GM10847 (cell line): ENCODE data around the gene PAAF1.

Experiments
- POLR2A ChIP-seq: IDR thresholded peaks from 2 replicates; pipeline ENCODE4 v1.6.1; 2011; ENCODE audit not compliant: insufficient read length; ENCODE audit errors: extremely low read depth

Gene PAAF1

GRCh38 chr11:73916435-73916834, 39.6 kb downstream of the PAAF1 start:
- no peak for TF ChIP-seq POLR2A

- TF ChIP-seq POLR2A = no peak
These were observed 44.4 kb downstream of the PAAF1 start for GRCh38 chr11:73921180-73921579.

- no peak for TF ChIP-seq POLR2A
These were observed 52.6 kb downstream of the PAAF1 start for GRCh38 chr11:73929388-73929787.

- TF ChIP-seq POLR2A = no peak
These were observed 54.3 kb downstream of the PAAF1 start for GRCh38 chr11:73931039-73931645.

GRCh38 chr11:73931951-73932350, 55.2 kb downstream of the PAAF1 start:
- TF ChIP-seq POLR2A = no peak

GRCh38 chr11:73932781-73933180, 56.0 kb downstream of the PAAF1 start:
- no peak for TF ChIP-seq POLR2A

- no peak for TF ChIP-seq POLR2A
These were observed 62.3 kb downstream of the PAAF1 start for GRCh38 chr11:73939096-73939495.

- no peak for TF ChIP-seq POLR2A
These were observed 64.2 kb downstream of the PAAF1 start for GRCh38 chr11:73940801-73941570.

GRCh38 chr11:73942010-73942409, 65.2 kb downstream of the PAAF1 start:
- TF ChIP-seq POLR2A = no peak

- no peak for TF ChIP-seq POLR2A
These were observed 67.3 kb downstream of the PAAF1 start for GRCh38 chr11:73944085-73944484.

- no peak for TF ChIP-seq POLR2A
These were observed 68.1 kb downstream of the PAAF1 start for GRCh38 chr11:73944901-73945300.

GRCh38 chr11:73945396-73945795, 68.6 kb downstream of the PAAF1 start:
- no peak for TF ChIP-seq POLR2A

GRCh38 chr11:73946798-73947458, 70.1 kb downstream of the PAAF1 start:
- TF ChIP-seq POLR2A = no peak

GRCh38 chr11:73949246-73949645, 72.4 kb downstream of the PAAF1 start:
- no peak for TF ChIP-seq POLR2A

GRCh38 chr11:73949912-73950311, 73.1 kb downstream of the PAAF1 start:
- TF ChIP-seq POLR2A = no peak

- TF ChIP-seq POLR2A = no peak
These were observed 74.3 kb downstream of the PAAF1 start, which contains the start of gene DNAJB13 for GRCh38 chr11:73950869-73951710. DNAJB13 (plus strand) TSS chr11:73951026; CDS start chr11:73951070, 44 bp downstream.

- TF ChIP-seq POLR2A = no peak
These were observed 75.0 kb downstream of the PAAF1 start for GRCh38 chr11:73951797-73952196.
